SK-N-SH treated with all-trans-retinoic acid at 6 μM for 48 hours (cell line): ENCODE measurements around the gene PLA2G4B.

Source experiments
- ATAC-seq: fragments of 200-7000 bp; cut with Tn5 transposase; 3 replicates; pipeline ENCODE4 v1.9.1; 2020; ENCODE audit warnings: mild to moderate bottlenecking, moderate library complexity
- ARNTL ChIP-seq: fragments of 450-650 bp; formaldehyde crosslinking; IDR thresholded peaks from 2 replicates; pipeline ENCODE4 v1.5.0; 2020; ENCODE audit warnings: low read depth, mild to moderate bottlenecking, moderate library complexity, borderline replicate concordance
- BACH2 ChIP-seq: fragments of 250-450 bp; sonication (Bioruptor Pico); IDR thresholded peaks from 2 replicates; pipeline ENCODE4 v1.9.0; 2021; ENCODE audit warnings: mild to moderate bottlenecking, borderline replicate concordance
- CREB5 ChIP-seq: fragments of 250-450 bp; sonication (Bioruptor Pico); IDR thresholded peaks from 2 replicates; pipeline ENCODE4 v1.5.1; 2020; ENCODE audit warnings: low read depth, mild to moderate bottlenecking, moderate library complexity
- CSDC2 ChIP-seq: fragments of 250-450 bp; sonication (Bioruptor Pico); IDR thresholded peaks from 2 replicates; pipeline ENCODE4 v1.5.0; 2020; ENCODE audit warnings: mild to moderate bottlenecking, moderate library complexity
- CSRNP3 ChIP-seq: fragments of 250-450 bp; sonication (Bioruptor Pico); IDR thresholded peaks from 2 replicates; pipeline ENCODE4 v1.5.1; 2021; ENCODE audit warnings: mild to moderate bottlenecking, moderate library complexity
- ESRRG ChIP-seq: fragments of 250-450 bp; sonication (Bioruptor Pico); IDR thresholded peaks from 2 replicates; pipeline ENCODE4 v1.6.1; 2021; ENCODE audit warnings: mild to moderate bottlenecking
- GLIS3 ChIP-seq: fragments of 250-450 bp; sonication (Bioruptor Pico); IDR thresholded peaks from 2 replicates; pipeline ENCODE4 v1.5.0; 2020; ENCODE audit warnings: mild to moderate bottlenecking, moderate library complexity
- ISL1 ChIP-seq: fragments of 250-450 bp; sonication (Bioruptor Pico); IDR thresholded peaks from 2 replicates; pipeline ENCODE4 v2.1.2; 2022; ENCODE audit warnings: mild to moderate bottlenecking, moderate library complexity
- OSR1 ChIP-seq: fragments of 250-450 bp; sonication (Bioruptor Pico); IDR thresholded peaks from 2 replicates; pipeline ENCODE4 v1.8.0; 2022; ENCODE audit warnings: moderate library complexity, mild to moderate bottlenecking, inconsistent platforms
- PATZ1 ChIP-seq: fragments of 250-450 bp; sonication (Bioruptor Pico); IDR thresholded peaks from 2 replicates; pipeline ENCODE4 v1.8.0; 2020; ENCODE audit warnings: mild to moderate bottlenecking, moderate library complexity, borderline replicate concordance
- POU6F1 ChIP-seq: fragments of 250-450 bp; sonication (Bioruptor Pico); IDR thresholded peaks from 2 replicates; pipeline ENCODE4 v1.8.0; 2021; ENCODE audit warnings: low read depth, mild to moderate bottlenecking, moderate library complexity, borderline replicate concordance
- PPARA ChIP-seq: fragments of 250-450 bp; sonication (Bioruptor Pico); IDR thresholded peaks from 2 replicates; pipeline ENCODE4 v1.5.0; 2020; ENCODE audit warnings: mild to moderate bottlenecking, borderline replicate concordance
- RARB ChIP-seq: fragments of 250-450 bp; sonication (Bioruptor Pico); IDR thresholded peaks from 2 replicates; pipeline ENCODE4 v1.8.0; 2021; ENCODE audit warnings: mild to moderate bottlenecking, moderate library complexity
- SNAI2 ChIP-seq: fragments of 250-450 bp; sonication (Bioruptor Pico); IDR thresholded peaks from 2 replicates; pipeline ENCODE4 v1.5.0; 2020; ENCODE audit warnings: mild to moderate bottlenecking, moderate library complexity
- TCF4 ChIP-seq: fragments of 250-450 bp; sonication (Bioruptor Pico); IDR thresholded peaks from 2 replicates; pipeline ENCODE4 v1.8.0; 2021; ENCODE audit warnings: mild to moderate bottlenecking, moderate library complexity, borderline replicate concordance
- TOX ChIP-seq: fragments of 250-450 bp; sonication (Bioruptor Pico); IDR thresholded peaks from 2 replicates; pipeline ENCODE4 v1.8.0; 2021; ENCODE audit warnings: mild to moderate bottlenecking, moderate library complexity, borderline replicate concordance
- TSHZ2 ChIP-seq: fragments of 250-450 bp; sonication (Bioruptor Pico); IDR thresholded peaks from 2 replicates; pipeline ENCODE4 v1.5.0; 2020; ENCODE audit warnings: mild to moderate bottlenecking, moderate library complexity
- ZC3H10 ChIP-seq: fragments of 250-450 bp; sonication (Bioruptor Pico); IDR thresholded peaks from 2 replicates; pipeline ENCODE4 v1.5.1; 2021; ENCODE audit warnings: mild to moderate bottlenecking, moderate library complexity
- ZFP3 ChIP-seq: fragments of 250-450 bp; sonication (Bioruptor Pico); IDR thresholded peaks from 2 replicates; pipeline ENCODE4 v1.5.0; 2020; ENCODE audit warnings: mild to moderate bottlenecking, moderate library complexity
- ZFP30 ChIP-seq: fragments of 450-650 bp; formaldehyde crosslinking; IDR thresholded peaks from 2 replicates; pipeline ENCODE4 v1.5.0; 2022; ENCODE audit warnings: mild to moderate bottlenecking, moderate library complexity
- ZNF565 ChIP-seq: fragments of 450-650 bp; formaldehyde crosslinking; conservative IDR thresholded peaks from 2 replicates; pipeline ENCODE4 v1.5.0; 2020; ENCODE audit warnings: low read depth, mild to moderate bottlenecking, moderate library complexity
- ZNF70 ChIP-seq: fragments of 450-650 bp; formaldehyde crosslinking; IDR thresholded peaks from 2 replicates; pipeline ENCODE4 v1.5.0; 2020; ENCODE audit warnings: mild to moderate bottlenecking, moderate library complexity
- ZNF8 ChIP-seq: fragments of 450-650 bp; formaldehyde crosslinking; IDR thresholded peaks from 2 replicates; pipeline ENCODE4 v1.5.0; 2020; ENCODE audit warnings: mild to moderate bottlenecking, moderate library complexity

Gene PLA2G4B

GRCh38 chr15:41838400-41838897, at the start of gene PLA2G4B:
Gene PLA2G4B, plus strand, starts transcription at chr15:41838847. Its CDS starts 67 bp downstream, at chr15:41838914.
- no peak for ATAC-seq
- no peak for TF ChIP-seq ZNF565 (CRISPR knock-in tag)
- no peak for TF ChIP-seq CSRNP3 (CRISPR knock-in tag)
- TF ChIP-seq CSDC2 (CRISPR knock-in tag): no peak
- no peak for TF ChIP-seq PATZ1 (CRISPR knock-in tag)
- no peak for TF ChIP-seq POU6F1 (CRISPR knock-in tag)
- no peak for TF ChIP-seq CREB5 (CRISPR knock-in tag)
- no peak for TF ChIP-seq TCF4 (CRISPR knock-in tag)
- TF ChIP-seq RARB (CRISPR knock-in tag): no peak
- no peak for TF ChIP-seq ZC3H10 (CRISPR knock-in tag)
- TF ChIP-seq ZFP30 (CRISPR knock-in tag): no peak
- TF ChIP-seq GLIS3 (CRISPR knock-in tag): no peak
- no peak for TF ChIP-seq TOX

GRCh38 chr15:41789236-41789635, 49.4 kb upstream of the PLA2G4B start:
- no peak for ATAC-seq
- TF ChIP-seq ZNF8 (CRISPR knock-in tag): no peak
- no peak for TF ChIP-seq GLIS3 (CRISPR knock-in tag)
- no peak for TF ChIP-seq TOX
- no peak for TF ChIP-seq CSRNP3 (CRISPR knock-in tag)
- no peak for TF ChIP-seq BACH2 (CRISPR knock-in tag)
- no peak for TF ChIP-seq ESRRG (CRISPR knock-in tag)
- TF ChIP-seq SNAI2: no peak
- TF ChIP-seq ZNF70: no peak
- no peak for TF ChIP-seq TSHZ2 (CRISPR knock-in tag)
- no peak for TF ChIP-seq ZFP3 (CRISPR knock-in tag)
- TF ChIP-seq ZFP30 (CRISPR knock-in tag): no peak
- no peak for TF ChIP-seq ZC3H10 (CRISPR knock-in tag)
- TF ChIP-seq RARB (CRISPR knock-in tag): no peak

GRCh38 chr15:41789662-41790061, 49.0 kb upstream of the PLA2G4B start:
- ATAC-seq: no peak
- no peak for TF ChIP-seq RARB (CRISPR knock-in tag)
- no peak for TF ChIP-seq SNAI2
- TF ChIP-seq ZNF8 (CRISPR knock-in tag): no peak
- no peak for TF ChIP-seq ZFP3 (CRISPR knock-in tag)
- TF ChIP-seq ZFP30 (CRISPR knock-in tag): no peak
- TF ChIP-seq OSR1 (CRISPR knock-in tag): no peak
- no peak for TF ChIP-seq CREB5 (CRISPR knock-in tag)
- TF ChIP-seq CSDC2 (CRISPR knock-in tag): no peak
- no peak for TF ChIP-seq TCF4 (CRISPR knock-in tag)
- no peak for TF ChIP-seq PPARA (CRISPR knock-in tag)
- TF ChIP-seq BACH2 (CRISPR knock-in tag): no peak
- TF ChIP-seq ARNTL (CRISPR knock-in tag): no peak
- no peak for TF ChIP-seq ISL1 (CRISPR knock-in tag)
- no peak for TF ChIP-seq PATZ1 (CRISPR knock-in tag)
- no peak for TF ChIP-seq GLIS3 (CRISPR knock-in tag)
- no peak for TF ChIP-seq ZNF565 (CRISPR knock-in tag)
